ENCODE data around the gene HP1BP3.
A peak's percentile ranks its signal among the peaks of the same experiment; 100 is the strongest.
"Not testable (repeated sequence)": the region's sequence is repeated elsewhere in the genome, so short reads cannot be mapped to it uniquely, and the experiment has no call there.

Gene HP1BP3

DNA sequence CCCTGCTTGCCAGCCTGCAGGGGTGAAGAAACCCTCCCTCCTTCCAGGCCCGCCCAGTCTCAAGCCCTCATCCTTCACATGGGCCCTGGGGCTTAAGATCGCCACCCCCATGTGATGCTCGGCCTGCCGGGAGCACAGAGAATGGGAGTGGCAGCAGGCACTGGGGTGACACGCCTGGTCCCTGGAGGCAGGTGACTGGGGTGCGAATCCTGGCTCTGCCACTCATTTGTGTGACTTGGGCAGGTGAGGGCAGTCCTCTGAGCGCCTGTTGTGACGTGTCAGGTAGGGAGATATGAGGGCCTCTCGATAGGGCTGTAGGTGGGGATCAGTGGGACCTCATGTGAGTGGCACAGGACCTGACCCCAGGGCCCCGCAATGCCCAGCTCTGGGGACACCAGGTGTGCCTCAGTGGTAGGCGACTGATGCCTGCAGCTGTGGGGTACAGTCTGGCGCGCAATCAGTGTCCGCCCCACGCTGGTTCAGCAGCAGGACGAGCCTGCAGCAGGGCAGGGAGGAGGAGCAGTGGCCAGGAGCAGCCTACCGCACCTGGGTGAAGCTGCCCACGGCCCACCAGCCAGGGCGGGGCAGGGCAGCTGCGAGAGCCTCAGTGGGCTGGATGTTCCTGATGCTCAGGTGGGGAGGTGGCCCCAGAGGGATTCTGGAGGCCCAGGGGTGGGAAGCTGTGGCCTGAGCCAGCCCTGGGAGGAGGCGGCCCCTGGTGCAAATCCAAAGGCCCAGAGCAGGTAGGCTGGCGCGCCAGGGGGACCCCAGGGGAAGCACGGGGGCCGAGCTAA lies 60.8 kb downstream of the HP1BP3 start:
- Mint-ChIP-seq H3K4me1 (ENCODE audit: low read depth) (peaks cover 5% of the 10 kb centered on the region), H3K36me3 (ENCODE audit: low read depth) (no peaks in the 10 kb centered on the region), H3K4me3 (no peak overlapping the region), H3K9me3 (no peaks in the 10 kb centered on the region), H3K27me3 (peaks cover 32% of the 10 kb centered on the region), H3K27ac (no peak overlapping the region)
- peak; percentile 27 for DNase-seq

DNA sequence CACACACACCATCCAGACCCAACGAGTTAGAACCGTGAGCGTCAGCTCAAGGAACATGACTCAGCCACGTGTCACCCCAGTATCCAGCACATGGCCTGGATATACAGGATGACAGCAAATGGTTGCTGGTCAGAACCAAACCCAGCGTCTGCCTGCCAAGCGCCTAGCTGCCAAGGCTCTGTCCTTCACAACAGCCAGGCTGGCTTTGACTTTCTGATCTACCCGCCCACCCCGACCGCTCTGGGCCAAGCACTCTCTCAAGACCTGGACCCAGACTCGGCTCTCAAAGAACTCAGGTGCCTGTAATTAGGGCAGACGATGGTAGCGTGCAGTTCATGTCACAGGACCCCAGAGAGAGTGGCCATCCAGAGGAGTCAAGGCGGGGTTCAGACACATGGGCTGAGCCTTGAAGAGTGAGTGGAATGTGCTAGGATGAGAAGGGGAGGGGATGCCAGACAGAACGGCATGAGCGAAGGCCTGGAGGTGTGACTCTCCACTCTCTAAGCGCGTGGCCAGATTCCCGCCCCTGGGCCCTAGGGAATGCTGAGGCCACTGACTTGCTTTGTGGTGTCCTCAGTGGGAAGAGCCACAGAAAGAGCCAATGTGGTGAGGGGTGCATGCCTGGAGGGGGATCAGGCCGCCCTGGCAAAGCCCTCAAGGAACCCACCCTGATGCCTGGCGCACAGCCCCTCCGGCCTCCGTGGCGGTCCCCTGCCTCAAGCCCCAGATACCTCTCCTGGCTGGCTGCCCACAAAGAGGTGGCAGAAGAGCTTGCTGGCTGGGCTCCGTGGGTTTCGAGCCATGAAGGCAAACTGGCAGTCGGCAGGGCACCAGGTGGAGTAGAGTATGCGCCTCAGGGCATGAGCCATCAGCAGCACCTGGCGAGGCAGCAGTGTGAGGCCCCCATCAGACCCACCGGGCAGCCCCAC lies 61.7 kb downstream of the HP1BP3 start:
- DNase-seq, result peak; percentile 25
- no peaks in the 10 kb centered on the region for H3K36me3 Mint-ChIP-seq (ENCODE audit: low read depth)
- H3K4me1 Mint-ChIP-seq (ENCODE audit: low read depth), result peaks cover 4% of the 10 kb centered on the region
- H3K9me3 Mint-ChIP-seq, result no peaks in the 10 kb centered on the region
- H3K27ac Mint-ChIP-seq, result no peak overlapping the region
- no peak overlapping the region for H3K4me3 Mint-ChIP-seq
- H3K27me3 Mint-ChIP-seq, result peaks cover 23% of the 10 kb centered on the region

DNA sequence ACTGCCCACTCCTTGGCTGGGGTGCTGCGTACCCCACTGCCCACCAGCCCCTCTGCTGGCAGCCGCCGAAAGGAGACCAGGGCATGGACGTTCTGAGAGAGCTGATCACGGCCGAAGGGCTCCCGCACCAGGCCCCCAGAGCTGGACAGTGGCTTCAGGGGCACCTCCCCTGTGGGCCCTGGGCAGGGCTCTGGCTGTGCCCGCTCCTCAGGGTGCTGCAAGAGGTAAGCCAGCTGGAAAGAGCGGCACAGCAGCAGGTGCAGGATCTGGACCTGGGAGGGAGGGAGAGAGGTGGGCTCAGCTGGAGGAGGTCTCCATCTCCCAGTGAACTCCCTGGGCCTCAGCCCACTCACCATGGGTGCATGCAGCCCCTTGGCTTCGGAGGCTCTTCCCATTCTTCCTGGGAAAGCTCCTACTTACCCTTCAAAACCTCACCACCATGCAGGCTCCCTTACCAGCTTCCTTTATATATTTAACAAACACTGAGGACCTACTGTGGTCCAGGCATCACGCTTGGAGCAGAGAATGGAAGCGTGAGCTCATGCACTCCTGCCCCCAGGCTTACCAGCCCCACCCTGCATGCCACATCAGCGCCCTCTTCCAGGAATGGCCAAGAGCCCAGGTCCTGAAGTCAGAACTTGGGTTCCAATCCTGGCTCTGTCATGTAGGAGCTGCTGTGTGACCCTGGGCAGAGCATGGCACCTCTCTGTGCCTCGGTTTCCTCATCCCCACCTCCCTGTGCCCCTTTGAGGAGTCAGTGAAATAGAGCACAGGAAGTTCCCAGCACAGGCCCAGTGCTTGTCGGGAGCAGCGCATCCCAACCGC lies 62.5 kb downstream of the HP1BP3 start:
- no peaks in the 10 kb centered on the region for H3K9me3 Mint-ChIP-seq
- H3K27me3 Mint-ChIP-seq, result peaks cover 20% of the 10 kb centered on the region
- no peak overlapping the region for H3K27ac Mint-ChIP-seq
- H3K36me3 Mint-ChIP-seq (ENCODE audit: low read depth), result no peaks in the 10 kb centered on the region
- no peaks in the 10 kb centered on the region for H3K4me1 Mint-ChIP-seq (ENCODE audit: low read depth)
- H3K4me3 Mint-ChIP-seq, result no peak overlapping the region
- DNase-seq, result peak; percentile 23

DNA sequence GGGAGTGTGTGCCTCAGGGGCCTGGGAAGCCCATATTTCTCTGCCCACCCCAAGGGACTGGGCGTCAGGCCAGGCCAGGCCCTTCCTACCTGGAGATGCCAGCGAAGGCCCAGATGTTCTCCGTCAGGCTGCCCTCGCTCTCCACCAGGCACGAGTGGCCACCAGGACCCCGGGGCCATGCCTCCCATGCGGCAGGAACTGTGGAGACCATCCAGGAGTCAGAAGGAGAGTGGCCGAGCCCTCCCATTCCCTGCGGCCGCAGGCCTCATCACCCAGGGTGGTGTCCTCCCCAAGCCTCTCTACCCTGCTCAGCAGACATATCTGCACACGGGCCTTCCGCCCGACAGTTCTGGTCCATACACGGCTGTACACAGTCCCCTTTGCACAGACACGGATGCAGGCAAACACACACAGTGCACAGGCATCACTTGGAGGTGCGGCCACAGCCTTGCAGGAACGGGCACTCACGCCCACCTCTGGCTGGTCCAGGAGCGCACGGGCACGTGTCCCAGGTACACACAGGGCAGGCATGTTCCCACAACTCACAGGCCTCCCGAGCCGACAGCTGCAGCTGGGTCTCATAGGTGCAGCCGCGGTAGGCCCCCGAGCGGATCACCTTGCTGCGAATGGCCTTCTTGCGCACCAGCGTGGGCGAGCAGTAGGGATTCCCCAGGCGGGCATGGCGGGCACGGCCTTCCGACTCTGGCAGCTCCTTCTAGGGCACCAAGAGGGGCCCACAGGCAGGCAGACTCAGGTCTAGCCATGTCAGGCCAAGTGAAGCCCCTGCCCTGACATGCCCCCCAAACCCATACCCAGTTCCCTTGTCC lies 63.4 kb downstream of the HP1BP3 start:
- Mint-ChIP-seq H3K9me3 (no peaks in the 10 kb centered on the region), H3K27me3 (peaks cover 21% of the 10 kb centered on the region), H3K4me3 (no peak overlapping the region), H3K36me3 (ENCODE audit: low read depth) (no peaks in the 10 kb centered on the region), H3K4me1 (ENCODE audit: low read depth) (peaks cover 1% of the 10 kb centered on the region), H3K27ac (no peak overlapping the region)
- peak; percentile 22 for DNase-seq

DNA sequence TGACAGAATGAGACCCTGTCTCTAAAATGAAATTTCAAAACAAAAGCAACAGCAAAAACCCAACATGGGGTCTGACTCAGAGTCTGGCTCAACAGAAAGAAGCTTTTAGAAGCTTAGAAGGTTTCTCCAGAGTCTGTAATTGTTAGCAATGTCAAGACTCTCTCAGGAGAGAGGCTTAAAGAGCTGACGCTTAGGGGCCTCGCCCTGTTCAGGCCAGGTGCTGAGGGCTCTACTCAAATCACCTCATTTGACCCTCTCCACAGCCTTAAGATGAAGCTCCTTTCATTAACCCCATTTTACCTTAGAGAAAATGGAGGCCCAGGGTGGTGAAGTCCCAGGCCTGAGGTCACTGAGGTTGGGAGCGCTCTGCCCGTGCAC lies 64.0 kb downstream of the HP1BP3 start:
- H3K4me1 Mint-ChIP-seq (ENCODE audit: low read depth), result peaks cover 2% of the 10 kb centered on the region
- no peaks in the 10 kb centered on the region for H3K36me3 Mint-ChIP-seq (ENCODE audit: low read depth)
- peaks cover 22% of the 10 kb centered on the region for H3K27me3 Mint-ChIP-seq
- no peak for DNase-seq
- H3K27ac Mint-ChIP-seq, result no peak overlapping the region
- no peaks in the 10 kb centered on the region for H3K9me3 Mint-ChIP-seq
- H3K4me3 Mint-ChIP-seq, result no peak overlapping the region

DNA sequence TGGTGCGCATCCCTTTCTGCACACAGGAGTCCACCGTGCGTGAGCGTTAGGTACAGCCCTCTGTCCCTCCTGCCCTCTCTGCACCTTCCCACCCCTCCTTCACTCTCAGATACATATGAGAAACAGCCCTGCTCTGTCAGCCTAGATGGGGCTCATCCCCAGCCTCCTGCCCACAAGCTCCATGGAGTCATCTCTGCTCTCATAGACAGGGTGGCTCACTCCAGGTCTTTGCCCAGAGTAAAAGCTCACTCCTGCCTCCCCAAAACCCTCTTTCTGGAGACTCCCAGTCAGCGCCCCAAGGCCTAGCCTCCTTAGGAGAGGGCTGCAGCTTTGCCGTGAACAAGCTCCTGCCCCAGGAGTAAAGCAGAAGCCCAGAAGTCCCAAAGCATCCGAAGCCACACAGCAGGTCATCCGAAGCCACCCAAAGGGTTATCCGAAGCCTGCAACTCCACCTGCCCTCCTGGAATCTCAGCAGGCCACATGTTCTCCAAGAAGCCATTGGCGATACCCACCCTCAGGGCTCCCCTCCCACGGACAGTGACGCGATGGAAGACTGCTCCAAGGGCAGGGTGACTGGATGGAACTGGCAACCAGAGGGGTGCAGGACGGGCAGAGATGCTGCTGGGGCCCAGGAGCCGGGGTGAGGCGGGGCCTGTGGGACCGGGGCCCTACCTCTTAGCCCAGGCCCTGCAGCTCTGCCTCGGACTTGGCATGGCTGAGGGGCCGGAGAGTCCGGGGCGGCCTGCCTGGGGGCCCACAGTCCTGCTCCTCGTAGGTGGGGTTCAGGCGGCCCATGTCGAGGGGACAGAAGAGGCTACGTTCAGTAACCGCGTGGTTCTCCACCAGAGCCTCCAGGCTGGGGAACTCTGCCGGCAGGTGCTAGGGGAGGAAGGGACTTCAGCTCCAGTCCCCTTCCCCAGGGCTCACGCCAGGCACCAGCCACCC lies 65.7 kb downstream of the HP1BP3 start:
- Mint-ChIP-seq H3K4me3 (no peak overlapping the region), H3K9me3 (no peaks in the 10 kb centered on the region), H3K4me1 (ENCODE audit: low read depth) (peaks cover 10% of the 10 kb centered on the region), H3K36me3 (ENCODE audit: low read depth) (no peaks in the 10 kb centered on the region), H3K27ac (no peak overlapping the region), H3K27me3 (peaks cover 30% of the 10 kb centered on the region)
- DNase-seq, result peak; percentile 29

DNA sequence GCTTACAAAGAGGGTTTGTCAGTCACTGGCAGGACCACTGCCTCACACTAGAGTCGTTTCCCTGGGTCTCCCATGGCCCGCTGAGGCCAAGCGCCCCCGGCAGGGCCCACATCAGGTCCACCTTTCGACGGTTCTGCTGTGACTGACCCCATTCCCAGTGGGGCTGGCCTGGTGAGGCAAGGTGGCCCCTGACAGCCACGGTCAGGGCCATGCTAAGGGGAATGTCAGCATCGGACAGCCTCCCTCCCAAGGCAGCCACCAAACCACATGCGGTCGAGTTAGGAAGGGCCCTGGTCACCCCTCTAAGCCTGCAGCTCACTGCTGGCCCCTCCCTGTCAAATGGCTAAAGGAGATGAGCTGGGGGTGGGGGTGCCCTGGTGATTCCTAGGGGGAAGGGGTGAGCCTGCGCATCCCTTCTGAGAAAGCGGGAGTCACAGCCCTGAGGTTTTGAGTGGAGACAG lies 66.4 kb downstream of the HP1BP3 start:
- Mint-ChIP-seq H3K4me1 (ENCODE audit: low read depth) (peaks cover 12% of the 10 kb centered on the region), H3K27ac (no peak overlapping the region), H3K36me3 (ENCODE audit: low read depth) (no peaks in the 10 kb centered on the region), H3K4me3 (no peak overlapping the region), H3K27me3 (peaks cover 38% of the 10 kb centered on the region), H3K9me3 (no peaks in the 10 kb centered on the region)
- no peak for DNase-seq

DNA sequence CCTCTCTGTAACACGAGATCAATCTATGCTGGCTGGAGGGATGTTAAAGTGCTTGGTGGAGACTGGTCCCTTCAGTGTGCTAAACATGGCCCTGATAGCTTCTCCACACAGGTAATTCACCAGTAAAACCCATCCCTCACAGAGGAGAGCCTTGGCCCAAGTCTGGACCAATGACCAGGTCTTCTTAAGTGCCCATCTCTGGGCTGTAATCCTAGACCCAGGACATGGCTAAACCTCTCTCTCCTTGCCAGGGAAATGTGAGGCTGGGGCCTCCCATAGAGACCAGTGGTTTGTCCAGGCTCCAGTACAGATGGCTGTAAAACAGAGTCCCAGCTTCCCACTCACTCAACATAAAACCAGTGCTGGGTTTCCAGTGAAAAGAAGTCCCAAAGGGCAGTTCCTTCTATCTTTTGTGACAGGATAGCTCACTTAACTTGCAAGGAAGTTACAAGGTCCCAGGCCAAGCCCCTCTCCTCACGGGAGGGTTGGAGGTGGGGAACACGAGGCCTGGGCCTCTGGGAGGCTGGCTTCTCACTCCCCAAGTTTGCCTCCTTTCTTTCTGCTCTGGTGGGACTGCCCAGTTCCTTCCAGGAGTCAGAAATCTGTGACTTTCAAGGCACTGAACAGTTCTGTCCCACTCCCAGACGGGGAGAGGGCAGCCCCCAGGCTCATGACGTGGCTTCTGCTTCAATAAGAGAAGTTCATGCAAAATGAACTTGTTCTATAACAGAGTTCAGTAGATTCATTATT lies 67.1 kb downstream of the HP1BP3 start:
- peak; percentile 28 for DNase-seq
- no peak overlapping the region for H3K4me3 Mint-ChIP-seq
- H3K27ac Mint-ChIP-seq, result no peak overlapping the region
- no peaks in the 10 kb centered on the region for H3K36me3 Mint-ChIP-seq (ENCODE audit: low read depth)
- H3K4me1 Mint-ChIP-seq (ENCODE audit: low read depth), result peaks cover 12% of the 10 kb centered on the region
- H3K9me3 Mint-ChIP-seq, result no peaks in the 10 kb centered on the region
- H3K27me3 Mint-ChIP-seq, result peaks cover 44% of the 10 kb centered on the region

DNA sequence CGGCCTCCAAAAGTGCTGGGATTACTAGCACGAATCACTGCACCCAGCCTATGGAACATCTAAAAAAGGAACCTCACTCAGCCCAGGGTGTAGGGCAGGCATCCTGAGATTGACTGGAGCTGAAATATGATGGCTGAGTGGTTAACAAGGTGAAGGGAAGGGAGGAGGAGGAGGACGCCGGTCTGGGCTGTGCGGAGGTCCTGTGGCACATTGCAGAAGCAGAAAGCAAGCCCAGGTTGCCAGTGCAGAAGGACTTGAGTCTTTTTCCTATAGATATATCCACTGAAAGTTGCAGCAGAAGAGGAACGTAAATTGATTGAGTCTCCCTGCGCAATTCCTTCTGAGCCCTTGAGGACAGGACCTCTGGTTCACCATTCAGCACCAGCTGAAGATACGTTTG lies 67.8 kb downstream of the HP1BP3 start:
- H3K4me3 Mint-ChIP-seq, result no peak overlapping the region
- peaks cover 12% of the 10 kb centered on the region for H3K4me1 Mint-ChIP-seq (ENCODE audit: low read depth)
- H3K27ac Mint-ChIP-seq, result no peak overlapping the region
- no peaks in the 10 kb centered on the region for H3K36me3 Mint-ChIP-seq (ENCODE audit: low read depth)
- peak; percentile 18 for DNase-seq
- peaks cover 47% of the 10 kb centered on the region for H3K27me3 Mint-ChIP-seq
- H3K9me3 Mint-ChIP-seq, result no peaks in the 10 kb centered on the region

DNA sequence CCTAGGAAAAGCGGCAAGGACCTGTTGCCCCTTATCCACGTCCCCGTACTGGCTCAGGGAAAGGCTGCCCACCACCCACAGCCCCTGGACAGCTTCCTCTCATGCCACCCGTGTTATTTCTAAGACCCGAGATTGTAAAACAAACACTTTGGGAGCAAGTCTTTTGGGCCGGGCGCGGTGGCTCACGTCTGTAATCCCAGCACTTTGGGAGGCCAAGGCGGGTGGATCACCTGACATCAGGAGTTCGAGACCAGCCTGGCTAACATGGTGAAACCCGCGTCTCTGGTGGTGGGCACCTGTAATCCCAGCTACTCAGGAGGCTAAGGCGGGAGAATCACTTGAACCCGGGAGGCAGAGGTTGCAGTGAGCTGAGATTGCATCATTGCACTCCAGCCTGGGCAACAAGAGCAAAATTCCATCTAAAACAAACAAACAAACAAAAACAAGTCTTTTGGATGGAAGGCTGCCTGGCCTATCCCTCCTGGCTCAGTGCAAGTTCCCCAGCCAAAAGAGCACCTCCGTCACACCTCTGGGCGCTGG lies 68.7 kb downstream of the HP1BP3 start:
- H3K27ac Mint-ChIP-seq; H3K9me3 Mint-ChIP-seq; H3K36me3 Mint-ChIP-seq (ENCODE audit: low read depth): not testable (repeated sequence)
- H3K4me3 Mint-ChIP-seq, result peak overlapping the region; percentile 38
- peak; percentile 27 for DNase-seq
- peaks cover 51% of the 10 kb centered on the region for H3K27me3 Mint-ChIP-seq
- peaks cover 12% of the 10 kb centered on the region for H3K4me1 Mint-ChIP-seq (ENCODE audit: low read depth)

DNA sequence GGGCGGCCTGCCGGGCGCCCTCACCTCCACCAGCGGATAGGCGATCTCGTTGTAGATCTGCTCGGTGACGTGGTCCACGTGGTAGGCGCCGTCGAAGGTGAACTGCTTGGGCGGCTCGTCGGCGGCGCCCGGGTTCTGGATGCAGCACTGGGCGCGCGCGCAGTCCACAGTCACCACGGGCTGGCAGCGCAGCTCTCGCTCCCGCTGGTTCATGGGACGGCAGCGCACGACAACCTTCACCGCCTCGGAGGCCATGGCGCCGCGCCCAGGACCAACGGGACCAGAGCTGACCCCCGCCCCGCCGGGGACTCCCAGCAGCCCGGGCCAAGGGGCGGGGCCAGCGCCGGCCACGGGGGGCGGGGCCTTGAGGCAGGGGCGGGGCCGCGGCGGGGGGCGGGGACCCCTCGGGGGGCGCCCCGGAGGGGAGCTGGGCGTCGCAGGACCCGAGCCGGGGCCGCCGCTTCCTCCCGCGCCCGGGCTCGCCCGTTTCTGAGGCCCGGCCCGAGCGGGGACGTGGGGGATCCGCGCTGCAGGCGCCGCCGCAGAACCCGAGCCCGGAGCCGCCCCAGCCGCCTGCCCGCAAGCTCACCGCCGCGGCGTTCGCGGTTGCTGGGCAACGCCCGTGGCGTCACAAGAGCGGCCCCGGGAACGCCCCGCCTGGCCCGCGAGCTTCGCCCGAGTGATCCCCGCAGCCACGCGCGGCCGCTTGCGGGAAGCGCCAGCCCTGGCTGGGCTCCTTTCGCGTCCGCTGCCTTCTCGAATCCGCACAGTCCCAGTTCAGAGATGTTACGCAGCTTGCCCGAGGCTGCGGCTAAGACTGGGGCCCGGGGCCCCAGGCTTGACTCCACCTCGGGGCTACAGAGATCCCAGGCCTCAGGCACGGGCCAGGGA lies 69.4 kb downstream of the HP1BP3 start, which contains the start of gene KIF17:
Gene KIF17, minus strand, starts transcription at position 556 of the 891 bp plus-strand sequence. Its CDS starts 301 bp downstream, at position 255.
- Mint-ChIP-seq H3K27ac (no peak within 1 kb of the TSS), H3K9me3 (no peaks in the 10 kb centered on the region)
- peak; percentile 80 for DNase-seq

More for the DNA sequence above, 69.4 kb downstream of the HP1BP3 start, which contains the start of gene KIF17:
- Mint-ChIP-seq H3K36me3 (ENCODE audit: low read depth) (no peaks in the 10 kb centered on the region), H3K4me3 (peak within 1 kb of the TSS; percentile 38), H3K4me1 (ENCODE audit: low read depth) (peaks cover 12% of the 10 kb centered on the region), H3K27me3 (peaks cover 53% of the 10 kb centered on the region)

Measured in activated T-cell treated with anti-CD3 and anti-CD28 coated beads, Interleukin-2, amount 50 U/mL, for 24 hours (primary cell).